H54 (cell line): ENCODE data around the gene HBG2.

Experiments
- DNase-seq: peaks from one replicate; pipeline ENCODE4 v3.0.0; 2011; ENCODE audit warnings: low spot score, mixed read lengths; ENCODE audit not compliant: insufficient read length
- FAIRE-seq: peaks from 3 replicates; lab custom pipeline; 2011; peaks lifted over from hg19 to GRCh38; lab: Jason Lieb, UNC
- POLR2A ChIP-seq: IDR thresholded peaks from 2 replicates; pipeline ENCODE4 v1.6.1; 2011; ENCODE audit warnings: low read depth, mild to moderate bottlenecking, low read length

HBG2 gene

DNA sequence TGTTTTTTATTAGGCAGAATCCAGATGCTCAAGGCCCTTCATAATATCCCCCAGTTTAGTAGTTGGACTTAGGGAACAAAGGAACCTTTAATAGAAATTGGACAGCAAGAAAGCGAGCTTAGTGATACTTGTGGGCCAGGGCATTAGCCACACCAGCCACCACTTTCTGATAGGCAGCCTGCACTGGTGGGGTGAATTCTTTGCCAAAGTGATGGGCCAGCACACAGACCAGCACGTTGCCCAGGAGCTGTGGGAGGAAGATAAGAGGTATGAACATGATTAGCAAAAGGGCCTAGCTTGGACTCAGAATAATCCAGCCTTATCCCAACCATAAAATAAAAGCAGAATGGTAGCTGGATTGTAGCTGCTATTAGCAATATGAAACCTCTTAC, 29.1 kb downstream of the HBG2 start:
- FAIRE-seq (no peak), DNase-seq (no peak)
- no peak for TF ChIP-seq POLR2A

DNA sequence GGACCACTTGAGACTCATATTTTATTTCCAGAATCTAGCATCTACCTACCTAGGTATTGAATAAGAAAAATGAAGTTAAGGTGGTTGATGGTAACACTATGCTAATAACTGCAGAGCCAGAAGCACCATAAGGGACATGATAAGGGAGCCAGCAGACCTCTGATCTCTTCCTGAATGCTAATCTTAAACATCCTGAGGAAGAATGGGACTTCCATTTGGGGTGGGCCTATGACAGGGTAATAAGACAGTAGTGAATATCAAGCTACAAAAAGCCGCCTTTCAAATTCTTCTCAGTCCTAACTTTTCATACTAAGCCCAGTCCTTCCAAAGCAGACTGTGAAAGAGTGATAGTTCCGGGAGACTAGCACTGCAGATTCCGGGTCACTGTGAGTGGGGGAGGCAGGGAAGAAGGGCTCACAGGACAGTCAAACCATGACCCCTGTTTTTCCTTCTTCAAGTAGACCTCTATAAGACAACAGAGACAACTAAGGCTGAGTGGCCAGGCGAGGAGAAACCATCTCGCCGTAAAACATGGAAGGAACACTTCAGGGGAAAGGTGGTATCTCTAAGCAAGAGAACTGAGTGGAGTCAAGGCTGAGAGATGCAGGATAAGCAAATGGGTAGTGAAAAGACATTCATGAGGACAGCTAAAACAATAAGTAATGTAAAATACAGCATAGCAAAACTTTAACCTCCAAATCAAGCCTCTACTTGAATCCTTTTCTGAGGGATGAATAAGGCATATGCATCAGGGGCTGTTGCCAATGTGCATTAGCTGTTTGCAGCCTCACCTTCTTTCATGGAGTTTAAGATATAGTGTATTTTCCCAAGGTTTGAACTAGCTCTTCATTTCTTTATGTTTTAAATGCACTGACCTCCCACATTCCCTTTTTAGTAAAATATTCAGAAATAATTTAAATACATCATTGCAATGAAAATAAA, 29.8 kb downstream of the HBG2 start:
- DNase-seq, result no peak
- no peak for TF ChIP-seq POLR2A

DNA sequence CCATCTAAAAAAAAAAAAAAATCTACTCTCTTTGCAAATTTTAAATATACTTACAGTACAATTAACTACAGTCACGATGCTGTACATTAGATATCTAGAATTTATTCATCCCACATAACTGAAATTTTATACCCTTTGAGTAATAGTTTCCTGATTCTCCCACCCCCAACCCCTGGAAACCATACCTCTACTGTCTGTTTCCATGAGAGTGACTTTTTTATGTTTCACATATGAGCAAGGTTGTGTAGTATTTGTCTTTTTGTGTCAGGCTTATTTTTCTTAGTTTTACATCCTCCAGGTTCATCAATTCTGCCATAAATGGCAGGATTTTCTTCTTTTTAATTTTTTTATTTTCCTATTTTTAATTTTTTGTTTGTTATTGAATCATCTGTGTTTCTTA, 30.9 kb downstream of the HBG2 start:
- DNase-seq (no peak), FAIRE-seq (no peak)
- TF ChIP-seq POLR2A, result no peak

More for the DNA sequence above, 29.8 kb downstream of the HBG2 start:
- FAIRE-seq, result peak; percentile 50

DNA sequence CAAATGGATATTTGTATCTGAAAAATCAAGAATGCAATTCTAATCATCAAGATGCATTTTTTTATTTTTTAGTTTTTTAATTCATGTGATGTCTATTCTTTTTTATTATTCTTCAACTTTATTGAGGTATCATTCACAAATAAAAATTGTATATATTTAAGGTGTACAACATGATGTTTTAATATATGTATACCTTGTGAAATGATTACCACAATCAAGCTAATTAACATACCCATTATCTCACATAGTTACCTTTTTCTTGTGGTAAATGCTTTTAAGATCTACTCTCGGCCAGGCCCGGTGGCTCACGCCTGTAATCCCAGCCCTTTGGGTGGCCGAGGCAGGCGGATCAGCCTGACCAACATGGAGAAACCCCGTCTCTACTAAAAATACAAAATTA, 31.4 kb downstream of the HBG2 start:
- TF ChIP-seq POLR2A, result no peak
- FAIRE-seq (no peak), DNase-seq (no peak)

DNA sequence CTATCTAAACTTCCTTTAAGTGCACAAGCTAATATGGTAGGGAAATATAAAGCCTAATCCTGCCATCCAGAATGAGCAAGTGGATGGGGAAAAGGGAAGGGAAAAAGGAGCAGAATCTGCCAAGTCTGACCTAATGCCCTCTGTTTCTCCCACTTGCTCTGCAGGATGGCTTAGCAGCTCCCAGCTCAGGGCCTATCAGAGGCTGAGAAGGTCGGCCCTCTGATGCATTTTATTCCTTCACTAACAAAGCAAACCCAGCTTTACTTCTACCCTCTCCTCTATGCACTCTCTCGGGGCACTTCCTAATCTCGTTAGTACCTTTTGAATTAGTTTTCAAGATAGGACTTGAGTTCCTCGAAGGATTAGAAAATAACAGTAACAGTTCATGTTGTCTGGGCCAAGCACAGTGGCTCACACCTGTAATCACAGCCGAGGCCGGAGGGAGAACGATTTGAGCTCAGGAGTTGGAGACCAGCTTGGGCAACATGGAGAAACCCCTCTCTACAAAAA, 44.1 kb downstream of the HBG2 start:
- FAIRE-seq (no peak), DNase-seq (no peak)
- no peak for TF ChIP-seq POLR2A

DNA sequence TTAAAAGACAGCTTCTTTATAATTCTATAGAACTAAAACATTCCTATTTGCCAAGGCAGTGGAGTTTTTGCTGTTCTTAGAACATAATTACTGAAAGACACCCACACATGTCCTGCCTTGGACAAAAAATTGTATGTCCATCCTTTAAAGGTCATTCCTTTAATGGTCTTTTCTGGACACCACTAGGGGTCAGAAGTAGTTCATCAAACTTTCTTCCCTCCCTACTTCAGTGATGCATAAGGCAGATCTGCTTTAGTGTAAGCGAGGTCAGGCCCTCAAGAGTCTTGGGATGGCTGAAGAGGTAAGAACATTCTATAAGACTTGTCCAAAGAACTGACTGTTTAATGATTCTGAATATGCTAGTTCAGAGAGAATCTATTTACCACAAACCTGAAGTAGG, 49.8 kb downstream of the HBG2 start:
- FAIRE-seq (peak; percentile 99), DNase-seq (peak; percentile 38)
- TF ChIP-seq POLR2A, result no peak

DNA sequence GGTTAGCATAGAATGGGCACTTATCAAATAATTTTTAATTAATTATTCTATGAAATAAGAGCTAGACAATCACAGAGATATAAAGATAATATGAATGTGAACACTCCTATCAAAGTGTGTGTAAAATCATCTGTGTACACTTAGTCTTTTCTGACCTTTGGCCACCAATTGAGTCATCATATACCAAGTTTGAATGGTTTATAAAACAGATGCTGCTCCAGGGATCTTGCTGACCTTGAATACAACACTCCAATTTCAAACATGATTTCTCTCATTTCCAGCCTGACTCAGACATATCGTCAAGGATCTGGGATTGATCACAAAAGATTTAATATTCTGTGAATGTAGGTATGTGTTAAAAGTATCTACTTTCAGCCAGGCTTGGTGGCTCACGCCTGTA, 51.2 kb downstream of the HBG2 start:
- FAIRE-seq, result peak; percentile 70
- TF ChIP-seq POLR2A, result no peak
- no peak for DNase-seq
